Head of caudate nucleus (tissue), 42 donors: ENCODE data around the gene PCSK2.

Source experiments
- DNase-seq, 42 donors: peaks; one replicate each; pipeline versions ENCODE4 v3.0.0 to v3.0.0-alpha.2; 2020 to 2021; ENCODE audit warnings: mixed read lengths in 7 of 42
- intact Hi-C: fragments of 100-400 bp; cut with DNase I; formaldehyde crosslinking; loops from one replicate; pipeline ENCODE4 v1.15.0; 2022

PCSK2 gene

DNA sequence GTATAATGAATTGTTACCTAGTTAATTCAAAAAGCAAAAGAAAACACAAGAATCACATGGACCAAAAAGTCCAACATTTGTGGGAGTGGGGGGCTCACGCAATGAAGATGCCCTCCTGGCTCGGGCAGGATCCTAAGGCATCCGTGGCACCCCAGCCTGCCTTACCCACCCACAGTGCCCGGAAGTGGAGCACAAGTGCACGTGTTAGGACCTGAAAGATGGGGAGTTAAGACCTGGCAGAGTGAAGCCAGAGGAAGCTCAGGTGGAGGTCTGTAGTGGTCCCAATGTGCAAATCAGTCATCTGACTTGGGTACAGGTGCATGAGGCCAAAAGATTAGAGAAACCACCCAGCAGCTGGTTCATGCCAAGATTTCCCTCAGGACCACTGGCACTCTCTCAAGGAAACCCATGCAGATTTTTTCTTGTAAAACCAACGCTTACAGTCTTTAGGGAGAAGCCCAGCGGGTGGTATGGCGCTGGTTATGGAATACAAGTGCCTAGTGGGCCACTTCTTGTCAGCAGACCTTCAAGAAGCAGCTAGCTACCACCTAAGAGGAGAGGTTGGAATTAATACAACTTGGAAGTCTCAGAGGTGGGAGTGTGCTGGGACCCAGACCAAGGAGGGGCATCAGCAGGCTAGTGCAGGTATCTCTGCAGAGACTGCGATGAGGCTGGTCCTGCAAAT, 262.2 kb downstream of the PCSK2 start:
- DNase-seq = peak in 1 of 42 donors; percentile 25
- intact Hi-C loops = no loop called here

DNA sequence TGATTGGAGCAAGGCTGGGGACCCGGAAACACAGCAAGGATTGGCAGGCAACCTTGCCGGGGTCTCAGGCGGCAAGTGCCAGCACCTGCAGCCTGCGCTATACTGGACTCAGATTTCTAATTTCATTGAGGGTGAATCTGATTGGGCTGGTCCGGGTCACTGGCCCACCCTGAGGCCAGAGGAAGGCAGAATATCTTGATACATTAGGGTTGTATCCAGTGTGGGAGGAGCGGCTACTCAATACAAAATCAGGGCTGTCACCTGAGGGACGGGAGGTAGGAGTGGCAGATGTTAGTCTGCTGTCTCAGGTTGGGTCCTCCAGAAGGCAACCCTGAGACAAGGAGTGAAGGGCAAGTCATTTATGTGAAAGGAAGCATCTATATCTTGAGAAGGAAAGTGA, 263.7 kb downstream of the PCSK2 start:
- peak in 1 of 42 donors; percentile 27 for DNase-seq
- intact Hi-C loops = no loop called here

DNA sequence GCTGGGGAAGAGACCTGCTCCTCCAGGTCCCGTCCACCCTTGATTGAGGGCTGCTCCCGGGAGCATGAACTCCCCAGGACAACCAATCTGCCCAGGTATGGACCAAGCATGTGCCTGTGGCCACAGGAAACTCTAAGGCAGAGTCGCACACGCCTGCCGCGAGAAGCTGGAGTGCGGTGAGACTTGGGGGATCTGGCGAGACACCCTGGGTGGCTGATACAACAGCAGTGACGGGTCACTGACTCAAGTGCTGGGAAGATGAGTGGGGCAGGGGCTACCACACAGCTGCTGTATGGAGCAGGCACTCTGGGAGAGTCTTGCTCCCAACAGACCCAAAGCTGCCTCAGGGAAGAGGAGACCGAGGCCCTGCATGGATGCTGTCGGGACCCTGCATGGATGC, 264.2 kb downstream of the PCSK2 start:
- DNase-seq = no peak
- intact Hi-C loops = no loop called here

DNA sequence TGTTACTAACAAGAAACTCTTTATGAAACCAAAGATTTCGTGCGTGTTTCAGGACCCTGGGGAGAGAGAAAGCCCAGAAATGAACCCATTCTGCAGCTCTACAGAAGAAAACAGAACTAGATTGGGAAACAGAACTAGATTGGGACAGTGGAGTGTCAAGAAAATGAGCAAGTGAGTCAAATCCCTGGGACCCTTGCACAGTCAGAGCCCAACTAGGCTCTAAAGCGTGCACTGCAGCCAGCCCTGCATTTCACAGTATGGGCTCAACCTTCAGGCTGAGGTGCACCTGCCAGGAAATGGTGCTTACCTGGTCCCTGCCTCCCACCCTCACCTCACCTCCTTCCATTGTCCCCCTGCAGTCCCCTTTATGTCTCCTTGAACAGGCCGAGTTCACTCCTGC, 264.6 kb downstream of the PCSK2 start:
- intact Hi-C loops = no loop called here
- no peak for DNase-seq

DNA sequence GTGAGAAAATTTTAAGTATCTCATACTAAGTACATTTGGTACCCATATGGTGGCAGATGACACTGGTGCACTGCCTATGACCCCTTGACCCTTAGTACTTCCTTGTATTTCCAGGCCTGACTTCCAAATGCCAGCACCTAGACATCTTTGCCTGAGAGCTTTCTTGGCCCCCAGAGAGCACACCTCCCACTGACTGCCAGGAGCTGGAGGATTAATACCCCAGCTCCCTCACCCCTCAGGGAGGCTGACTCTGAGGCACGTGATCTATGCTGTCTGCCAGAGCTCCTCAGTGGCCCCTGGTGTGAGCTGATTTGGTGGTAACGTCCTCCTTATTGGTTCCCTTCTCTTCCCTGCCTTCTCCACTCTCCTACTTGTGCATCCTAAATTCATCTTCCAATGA, 266.3 kb downstream of the PCSK2 start:
- peak in 1 of 42 donors; percentile 5 for DNase-seq
- intact Hi-C loops = no loop called here

DNA sequence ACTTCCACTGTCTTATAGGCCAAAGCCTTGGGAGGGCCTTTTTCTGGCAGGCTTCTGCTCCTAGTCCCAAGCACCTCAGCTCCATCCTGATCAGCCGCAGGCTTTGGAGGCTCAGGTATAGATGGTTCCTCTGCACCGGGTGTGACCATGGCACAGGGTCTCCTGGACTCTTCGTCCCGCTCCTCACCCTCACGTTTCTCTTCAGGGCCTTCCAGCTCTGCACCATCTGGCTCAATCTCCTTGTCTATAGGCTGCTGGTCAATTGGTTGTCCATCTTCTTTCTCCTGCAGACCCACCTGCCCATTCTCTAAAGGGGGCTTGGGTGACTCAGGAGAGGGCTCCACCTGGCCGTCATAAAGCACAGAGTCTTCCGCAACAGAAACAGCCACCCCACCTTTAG, 267.4 kb downstream of the PCSK2 start:
- intact Hi-C loops = no loop called here

DNA sequence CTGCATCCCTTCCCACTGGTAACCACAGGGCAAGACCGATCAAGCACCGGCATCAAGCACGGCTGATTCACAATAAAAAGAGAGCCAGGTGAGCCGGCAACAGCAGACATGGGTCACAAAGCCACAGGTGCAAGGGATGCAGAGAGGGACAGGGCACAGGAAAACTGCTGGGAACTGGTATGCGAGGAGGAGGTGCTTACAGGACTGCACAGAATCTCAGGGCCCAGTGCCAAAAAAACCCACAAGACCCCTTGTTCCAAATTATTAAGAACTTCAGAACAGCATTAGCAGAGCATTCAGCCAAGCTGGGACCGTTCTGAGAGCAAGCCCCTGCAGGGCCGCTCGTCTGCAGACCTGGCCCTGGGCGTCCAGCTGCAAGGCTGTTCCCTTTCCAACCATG, 269.0 kb downstream of the PCSK2 start:
- DNase-seq = peak in 2 of 42 donors; percentile 14 to 22
- intact Hi-C loops = no loop called here

More for the DNA sequence above, 267.4 kb downstream of the PCSK2 start:
- DNase-seq = peak in 1 of 42 donors; percentile 22

DNA sequence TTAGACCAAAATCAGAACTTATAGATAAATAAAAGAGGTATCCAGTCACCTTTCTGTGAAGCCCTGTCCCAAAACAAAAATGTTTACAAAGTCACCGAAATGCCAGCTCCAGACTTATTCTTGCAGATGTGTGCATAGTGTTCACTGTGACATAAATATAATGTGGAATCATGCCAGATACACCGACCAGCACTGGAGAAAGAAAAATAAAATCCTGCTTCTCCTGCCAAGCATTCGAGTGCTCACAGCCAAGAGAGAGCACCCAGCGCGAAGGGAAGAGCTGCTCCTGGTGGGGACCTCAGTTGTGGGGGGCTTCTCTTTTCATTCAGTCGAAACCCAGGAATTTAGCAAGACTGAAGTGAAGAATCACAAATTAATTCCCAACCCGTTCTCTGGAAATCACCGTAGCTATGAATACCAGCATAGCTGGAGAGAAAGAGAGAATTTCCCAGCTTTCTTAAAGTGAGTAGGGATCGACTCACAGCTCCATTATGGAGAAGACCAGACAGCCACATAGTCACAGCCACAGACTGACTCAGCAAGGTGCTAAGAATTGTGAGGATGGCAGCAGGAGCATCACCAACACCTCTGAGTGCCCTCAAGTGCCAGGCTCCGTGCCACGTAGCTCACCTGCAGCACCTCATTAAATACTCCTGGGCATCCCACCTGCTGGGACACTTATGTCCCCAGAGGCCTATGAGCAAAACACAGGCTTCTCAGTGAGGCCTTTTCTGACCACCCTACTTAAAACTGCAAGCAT, 271.2 kb downstream of the PCSK2 start:
- intact Hi-C loops = no loop called here
- DNase-seq = peak in 2 of 42 donors; percentile 15 to 32

DNA sequence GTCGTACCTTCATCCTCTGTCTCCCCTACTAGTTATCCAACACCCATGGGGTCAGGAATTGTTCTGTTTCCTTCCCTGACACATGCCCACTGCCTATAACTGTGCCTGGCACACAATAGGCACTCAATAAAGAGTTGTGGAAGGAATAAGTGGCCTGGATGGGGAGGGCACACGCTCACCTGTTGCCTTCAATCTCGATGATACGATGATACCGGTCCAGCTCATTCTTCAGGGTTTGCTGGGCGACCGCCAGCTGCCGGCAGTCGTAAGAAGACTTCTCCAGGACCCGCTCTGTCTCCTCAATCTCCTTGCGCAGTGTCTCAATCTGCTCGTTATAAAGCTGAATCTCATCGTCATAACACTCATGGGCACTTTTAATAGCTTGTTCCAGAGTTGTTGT, 271.8 kb downstream of the PCSK2 start:
- DNase-seq = peak in 2 of 42 donors; percentile 15 to 16
- intact Hi-C loops = no loop called here

DNA sequence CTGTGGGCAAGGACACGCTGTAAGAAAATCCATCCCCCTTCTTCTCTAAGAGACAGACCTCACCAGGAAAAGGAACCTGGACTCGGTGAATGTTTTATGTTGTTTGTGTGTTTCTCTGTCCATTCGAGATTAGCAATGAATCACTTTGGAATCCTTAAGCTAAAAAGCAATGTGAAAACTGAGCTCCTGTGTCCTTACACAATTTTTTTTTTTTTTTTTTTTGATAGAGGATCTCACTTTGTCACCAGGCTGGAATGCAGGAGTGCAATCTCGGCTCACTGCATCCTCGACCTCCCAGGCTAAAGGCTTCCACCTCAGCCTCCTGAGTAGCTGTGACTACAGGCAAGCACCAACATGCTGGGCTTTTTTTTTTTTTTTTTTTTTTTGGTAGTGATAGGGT, 272.2 kb downstream of the PCSK2 start:
- DNase-seq = peak in 2 of 42 donors; percentile 22 to 23
- intact Hi-C loops = no loop called here

DNA sequence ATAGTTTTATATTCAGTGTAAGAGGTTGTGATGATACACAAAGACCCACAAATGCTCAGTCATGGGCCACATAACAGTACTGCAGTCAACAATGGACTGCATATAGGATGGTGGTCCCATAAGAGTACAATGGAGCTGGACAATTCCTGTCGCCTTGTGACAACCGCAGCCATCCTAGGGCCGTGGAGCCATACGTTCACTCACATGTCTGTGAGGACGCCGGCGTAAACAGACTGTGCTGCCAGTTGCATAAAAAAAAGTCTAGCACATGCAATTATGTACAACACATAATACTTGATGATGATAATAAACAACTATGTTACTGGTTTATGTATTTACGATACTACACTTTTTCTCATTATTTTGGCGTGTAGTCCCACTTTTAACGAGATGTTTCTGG, 273.4 kb downstream of the PCSK2 start:
- peak in 2 of 42 donors; percentile 30 to 32 for DNase-seq
- intact Hi-C loops = no loop called here

DNA sequence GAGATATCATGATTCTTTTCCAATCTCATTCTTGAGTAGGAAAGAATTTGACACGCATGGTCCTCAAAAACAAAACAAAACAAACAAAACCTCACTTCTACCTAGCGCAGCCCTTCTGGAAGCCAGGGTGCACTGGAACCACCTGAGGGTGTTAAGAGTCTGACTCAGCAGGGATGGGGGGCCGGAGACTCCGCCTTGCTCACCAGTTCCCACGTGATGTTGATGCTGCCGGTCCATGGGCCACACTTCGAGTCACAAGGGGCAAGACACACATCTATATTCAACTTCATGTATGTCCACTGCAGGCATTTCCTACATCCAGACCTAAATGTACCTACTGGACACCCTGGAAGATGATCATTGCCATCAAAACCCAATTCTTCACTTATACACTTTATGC, 274.0 kb downstream of the PCSK2 start:
- peak in 2 of 42 donors; percentile 9 to 32 for DNase-seq
- intact Hi-C loops = no loop called here

DNA sequence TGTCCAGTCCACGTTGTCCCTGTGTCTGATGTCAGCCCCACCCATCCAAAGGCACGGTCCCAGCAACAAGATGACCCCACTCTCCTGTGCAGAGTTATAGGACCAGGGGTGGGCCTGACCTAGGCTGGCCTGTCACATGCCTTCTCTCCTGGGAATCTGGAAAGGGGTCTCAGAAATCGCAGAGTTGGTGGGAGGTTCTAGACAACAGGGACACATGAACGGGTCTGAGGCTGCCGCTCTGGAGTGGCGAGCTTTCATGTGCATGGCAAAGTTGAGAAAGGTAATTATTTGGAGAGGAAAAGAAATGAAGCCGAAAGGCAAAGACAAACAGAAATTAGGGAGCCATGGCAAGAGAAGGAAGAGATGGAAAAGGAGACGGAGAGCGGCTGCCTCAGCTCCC, 274.9 kb downstream of the PCSK2 start:
- intact Hi-C loops = no loop called here
- DNase-seq = peak in 2 of 42 donors; percentile 15 to 19

DNA sequence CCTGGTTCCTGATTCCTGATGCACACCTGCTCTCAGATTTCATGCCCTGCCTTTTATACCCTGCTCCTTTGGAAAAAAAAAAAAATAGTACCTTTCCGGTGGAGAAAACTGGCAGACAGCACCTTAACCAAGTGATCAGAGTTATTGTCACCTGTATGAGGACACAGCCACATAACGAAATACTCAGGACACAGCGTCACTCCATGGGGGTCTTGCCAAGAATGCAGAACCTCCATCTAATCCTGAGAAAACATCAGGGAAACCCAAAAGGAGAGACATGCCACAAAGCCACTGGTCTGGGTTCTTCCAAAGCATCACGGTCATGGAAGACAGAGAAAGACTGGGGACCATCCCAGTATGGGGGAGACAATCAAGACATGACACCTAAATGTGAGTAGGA, 275.3 kb downstream of the PCSK2 start:
- intact Hi-C loops = no loop called here
- DNase-seq = peak in 1 of 42 donors; percentile 32

DNA sequence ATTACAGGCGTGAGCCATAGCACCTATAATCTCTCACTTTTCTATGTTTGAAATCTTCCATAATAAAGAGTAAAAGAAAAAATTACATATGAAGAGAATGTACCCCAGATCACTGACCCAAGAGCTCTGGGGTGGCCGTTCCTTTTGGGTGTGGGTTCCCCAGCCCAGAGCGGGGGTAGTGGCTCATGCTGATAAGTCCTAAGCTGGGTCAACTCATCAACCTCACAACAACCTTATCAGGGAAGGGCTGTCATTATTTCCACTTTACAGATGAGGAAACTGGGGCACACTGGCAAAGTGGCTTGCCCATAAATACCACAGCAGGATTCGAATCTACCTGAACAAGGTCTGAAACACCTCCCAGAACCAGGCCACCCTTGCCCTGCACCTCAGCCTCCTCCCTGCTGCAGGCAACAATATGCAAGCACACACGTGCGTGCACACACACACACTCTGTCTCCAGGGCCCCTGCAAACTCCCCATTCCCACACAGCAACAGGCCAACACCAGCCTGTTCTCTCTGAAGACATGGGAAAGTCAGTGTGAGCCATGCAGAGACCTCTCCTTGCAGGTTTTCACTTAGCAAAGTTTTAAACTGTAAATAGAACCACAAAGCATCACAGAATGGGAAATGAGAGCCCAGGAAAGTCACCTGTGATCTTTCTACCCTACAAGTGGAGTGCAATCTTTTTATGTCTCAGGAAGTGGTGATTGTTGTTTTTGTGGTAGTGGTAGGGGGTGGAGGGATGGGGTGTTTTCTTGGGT, 276.6 kb downstream of the PCSK2 start:
- peak in 2 of 42 donors; percentile 5 to 27 for DNase-seq
- intact Hi-C loops = no loop called here

DNA sequence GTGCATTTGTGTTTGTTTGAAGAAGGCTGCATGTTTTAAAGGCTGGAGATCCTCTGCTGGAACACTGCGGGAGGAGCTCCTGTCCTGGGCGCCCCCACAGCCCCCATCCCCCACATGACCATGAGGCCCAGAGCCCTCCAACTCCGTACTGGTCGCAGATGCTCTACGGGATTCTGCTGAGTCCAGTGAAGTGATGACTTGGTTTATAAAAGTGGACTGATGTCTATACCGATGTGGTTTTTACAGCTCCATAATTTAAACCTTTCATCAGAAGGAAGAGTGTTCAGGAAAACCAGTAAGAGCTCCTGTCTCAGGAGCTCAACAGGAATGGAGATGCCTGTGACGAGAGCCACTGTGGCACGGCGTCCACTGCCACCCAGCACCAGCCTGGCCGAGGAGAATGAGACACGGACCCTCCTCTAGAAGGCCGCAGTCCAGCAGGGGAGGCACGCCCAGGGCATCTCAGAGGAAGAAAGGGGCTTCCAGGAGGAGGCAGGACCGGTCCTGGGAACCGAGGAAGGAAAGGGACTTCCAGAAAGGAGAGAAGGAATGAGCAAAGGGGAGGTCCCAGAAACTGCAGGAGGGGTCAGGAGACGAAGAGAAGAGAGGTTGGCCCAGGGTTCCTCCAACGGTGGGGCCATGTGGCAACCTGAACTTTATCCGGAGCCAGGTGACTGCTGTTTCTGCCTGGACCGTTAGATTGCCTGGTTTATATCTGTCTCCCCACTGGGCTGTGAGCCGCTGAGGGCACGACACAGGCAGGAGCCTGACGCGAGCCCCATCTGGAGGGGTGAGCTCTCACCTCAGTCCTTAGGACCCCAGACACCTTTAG, 277.4 kb downstream of the PCSK2 start:
- DNase-seq = peak in 5 of 42 donors; percentile 6 to 38 (median 15)

DNA sequence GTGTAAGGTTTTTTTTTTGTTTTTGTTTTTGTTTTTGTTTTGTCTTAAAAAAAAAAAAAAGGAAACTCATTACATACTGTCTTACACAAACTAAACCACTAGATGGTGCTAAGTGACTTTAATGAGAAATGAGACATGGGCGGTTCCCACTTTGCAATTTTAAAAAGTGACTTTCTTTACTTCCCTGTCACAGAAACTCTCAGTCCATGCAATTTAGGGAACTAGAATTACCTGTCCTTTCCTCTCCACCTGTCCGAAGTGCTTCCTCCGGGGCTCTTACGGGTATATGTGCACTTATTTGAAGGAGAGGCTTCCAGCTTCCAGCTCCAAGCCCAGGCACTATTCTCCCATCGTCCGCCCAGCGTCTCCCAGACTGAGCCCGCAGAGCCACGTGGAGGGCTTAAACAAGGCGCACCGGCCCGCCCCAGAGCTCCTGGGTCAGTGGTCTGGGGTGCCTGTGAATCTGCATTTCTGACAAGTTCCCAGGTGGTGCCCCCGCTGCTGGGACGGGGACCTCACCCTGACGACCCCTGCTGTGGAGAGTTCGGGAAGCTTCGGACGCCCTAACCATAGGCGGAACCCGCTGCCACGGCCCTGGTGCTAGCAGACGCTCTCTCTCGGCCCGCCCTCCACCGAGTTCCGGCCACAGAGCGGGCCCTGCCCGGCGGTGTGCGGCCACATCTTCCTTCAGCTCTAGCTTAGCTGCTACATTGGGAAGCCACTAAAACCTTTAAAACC, 278.2 kb downstream of the PCSK2 start:
- peak in 33 of 42 donors; percentile 7 to 65 (median 27) for DNase-seq
- intact Hi-C loops = no loop called here

More for the DNA sequence above, 277.4 kb downstream of the PCSK2 start:
- intact Hi-C loops = no loop called here
